Lower leg skin (tissue), 4 donors: ENCODE data around the gene TLL1. TPM values are rescaled to one million over a fixed set of nuclear protein-coding genes. Genes with fewer than 3 reads are reported as not detected.

Source experiments
- DNase-seq, 2 donors: peaks; one replicate each; pipeline ENCODE4 v3.0.0-alpha.2; 2019; ENCODE audit warnings: low spot score in 2 of 2
- H3K4me3 ChIP-seq: fragments of 200-600 bp; sonication (generic); 2 replicates; pipeline ENCODE4 v1.5.1; 2017; ENCODE audit warnings: mild to moderate bottlenecking, low read depth; ENCODE audit not compliant: poor library complexity, severe bottlenecking
- CTCF ChIP-seq, 3 donors: fragments of 450-650 bp; IDR thresholded peaks; one replicate each; pipeline ENCODE4 v1.5.1; 2016; ENCODE audit warnings: antibody characterized with exemption in 3 of 3, mild to moderate bottlenecking in 3 of 3, moderate library complexity in 2 of 3
- POLR2A ChIP-seq, 2 donors: fragments of 450-650 bp; IDR thresholded peaks; one replicate each; pipeline ENCODE4 v1.6.1; 2016 to 2017; ENCODE audit warnings: antibody characterized with exemption in 2 of 2, mild to moderate bottlenecking in 1 of 2, moderate library complexity in 1 of 2
- WGBS, 2 donors: methylation state at CpG; one replicate each; pipeline ENCODE4 v1.1.5; 2018; 5-methylcytosine and 5-hydroxymethylcytosine counted together
- intact Hi-C: fragments of 100-400 bp; cut with DNase I; formaldehyde crosslinking; loops from one replicate; pipeline ENCODE4 v1.15.0; 2023; ENCODE audit warnings: low total_unique reads
- total RNA-seq, 4 donors: library from RNA; depleted of rRNA; stranded (reverse); fragments of >200 nt; gene quantifications; one replicate each; pipeline ENCODE4 v1.1.0, GENCODE V29; 2016

Gene TLL1
- total RNA-seq, result 10 to 100 TPM in 1 of 4 donors, 1 to 10 TPM in 3; 1.8 to 10.5 (median 4.7) TPM

- peak; percentile 20 to 80 for DNase-seq
- H3K4me3 ChIP-seq, result peak within 1 kb of the TSS; percentile 29
- intact Hi-C loops, result no loop called here
- TF ChIP-seq CTCF (IDR thresholded peaks at IDR 0.05) (no peak), POLR2A (IDR thresholded peaks at IDR 0.05) (no peak)
- 4% methylated on average over 24 of the region's 24 CpGs for WGBS, 2 donors
These were observed at the start of gene TLL1 for GRCh38 chr4:165872461-165873297. Gene TLL1, plus strand, starts transcription at chr4:165873237. Its CDS starts 668 bp downstream, at chr4:165873905.

GRCh38 chr4:165826166-165826565, 46.9 kb upstream of the TLL1 start:
- 92 to 95% methylated on average over 1 of the region's 1 CpG for WGBS, 2 donors
- intact Hi-C loops, result no loop called here
- no peak for DNase-seq

GRCh38 chr4:165827018-165827417, 46.0 kb upstream of the TLL1 start:
- H3K4me3 ChIP-seq, result no peak overlapping the region
- TF ChIP-seq POLR2A (IDR thresholded peaks at IDR 0.05) (no peak), CTCF (IDR thresholded peaks at IDR 0.05) (no peak)
- intact Hi-C loops, result no loop called here
- DNase-seq, result no peak
- WGBS, 2 donors, result 69 to 79% methylated on average over 1 of the region's 1 CpG

More at GRCh38 chr4:165826166-165826565, 46.9 kb upstream of the TLL1 start:
- H3K4me3 ChIP-seq, result no peak overlapping the region
- TF ChIP-seq POLR2A (IDR thresholded peaks at IDR 0.05) (no peak), CTCF (IDR thresholded peaks at IDR 0.05) (no peak)

GRCh38 chr4:165828928-165829327, 44.1 kb upstream of the TLL1 start:
- TF ChIP-seq CTCF (IDR thresholded peaks at IDR 0.05) (no peak), POLR2A (IDR thresholded peaks at IDR 0.05) (no peak)
- no peak for DNase-seq
- WGBS, 2 donors, result 26% methylated on average over 2 of the region's 2 CpGs
- no peak overlapping the region for H3K4me3 ChIP-seq
- intact Hi-C loops, result no loop called here

GRCh38 chr4:165834116-165834515, 38.9 kb upstream of the TLL1 start:
- no peak overlapping the region for H3K4me3 ChIP-seq
- no peak for DNase-seq
- intact Hi-C loops, result no loop called here
- TF ChIP-seq POLR2A (IDR thresholded peaks at IDR 0.05), result no peak
- TF ChIP-seq CTCF (IDR thresholded peaks at IDR 0.05), result no peak
- 94 to 97% methylated on average over 2 of the region's 2 CpGs for WGBS, 2 donors
